OCI-LY7 (cell line): Measurements from ENCODE around the gene MBD3. TPM values are rescaled to one million over a fixed set of nuclear protein-coding genes. Genes with fewer than 3 reads are reported as not detected.
"Not testable (repeated sequence)": the region's sequence is repeated elsewhere in the genome, so short reads cannot be mapped to it uniquely, and the experiment has no call there.

Source experiments
- BruUV-seq: library from RNA; stranded (reverse); fragments of 400-500 nt; replicated peaks from 2 replicates; lab custom pipeline; 2021; lab: Mats Ljungman, UMichigan
- CTCF ChIA-PET: fragments of 300-600 bp; sonication (Branson Sonifier 250); formaldehyde crosslinking; loops from one replicate; lab custom pipeline; 2022; ENCODE audit warnings: antibody characterized with exemption; ENCODE audit not compliant: unreplicated experiment; lab: Charles Lee
- POLR2A ChIA-PET: fragments of 300-600 bp; sonication (Branson Sonifier 250); formaldehyde crosslinking; loops from one replicate; lab custom pipeline; 2022; ENCODE audit warnings: antibody characterized with exemption; lab: Charles Lee
- DNase-seq: peaks from one replicate; pipeline ENCODE4 v3.0.0-alpha.2; 2015; ENCODE audit warnings: low spot score
- H2AFZ ChIP-seq: fragments of 200-600 bp; sonication (generic), shearing (Covaris generic); 2 replicates; pipeline ENCODE4 v1.6.1; 2014; ENCODE audit warnings: mild to moderate bottlenecking, antibody characterized with exemption, low read length, moderate library complexity
- H3K27ac ChIP-seq: fragments of 200-600 bp; sonication (generic); 2 replicates; pipeline ENCODE4 v1.5.1; 2014; ENCODE audit warnings: mixed run types, low read depth, mild to moderate bottlenecking, moderate library complexity, low read length, inconsistent platforms; ENCODE audit not compliant: poor library complexity, severe bottlenecking
- H3K36me3 ChIP-seq: fragments of 200-600 bp; sonication (generic); 2 replicates; pipeline ENCODE4 v1.6.1; 2014; ENCODE audit warnings: mild to moderate bottlenecking, antibody characterized with exemption, low read length, moderate library complexity, mixed read lengths; ENCODE audit not compliant: insufficient read depth
- H3K4me1 ChIP-seq: fragments of 200-600 bp; sonication (generic); 2 replicates; pipeline ENCODE4 v1.5.1; 2014; ENCODE audit warnings: mild to moderate bottlenecking, low read length; ENCODE audit not compliant: insufficient read depth, poor library complexity, severe bottlenecking
- H3K4me2 ChIP-seq: fragments of 200-600 bp; sonication (generic); 2 replicates; pipeline ENCODE4 v1.6.1; 2014; ENCODE audit warnings: mild to moderate bottlenecking, low read length
- H3K4me3 ChIP-seq: fragments of 200-600 bp; sonication (generic); 2 replicates; pipeline ENCODE4 v1.5.1; 2014; ENCODE audit warnings: mild to moderate bottlenecking, low read depth, low read length; ENCODE audit not compliant: poor library complexity, severe bottlenecking
- H3K79me2 ChIP-seq: fragments of 200-600 bp; sonication (generic); 2 replicates; pipeline ENCODE4 v1.6.1; 2016; ENCODE audit warnings: low read depth, mild to moderate bottlenecking, low read length, moderate library complexity, mixed read lengths; ENCODE audit not compliant: insufficient read depth
- H3K9me2 ChIP-seq: fragments of 200-600 bp; sonication (generic); 2 replicates; pipeline ENCODE4 v1.6.1; 2016; ENCODE audit warnings: mild to moderate bottlenecking, low read length, mixed read lengths; ENCODE audit not compliant: insufficient read depth
- H3K9me3 ChIP-seq: fragments of 200-600 bp; sonication (generic); 2 replicates; pipeline ENCODE4 v1.6.1; 2014; ENCODE audit warnings: mild to moderate bottlenecking, mixed run types, low read length, mixed read lengths
- H4K20me1 ChIP-seq: fragments of 200-600 bp; sonication (generic); 2 replicates; pipeline ENCODE4 v1.6.1; 2014; ENCODE audit warnings: mild to moderate bottlenecking, antibody characterized with exemption, low read length, moderate library complexity, mixed read lengths; ENCODE audit not compliant: insufficient read depth
- CTCF ChIP-seq: fragments of 200-600 bp; sonication (generic); conservative IDR thresholded peaks from 2 replicates; pipeline ENCODE4 v1.5.1; 2014; ENCODE audit warnings: mild to moderate bottlenecking, antibody characterized with exemption, low read length, moderate library complexity, mixed read lengths
- EZH2phosphoT487 ChIP-seq: fragments of 200-600 bp; sonication (generic); IDR thresholded peaks from 2 replicates; pipeline ENCODE4 v1.6.1; 2018; ENCODE audit warnings: low read depth, borderline replicate concordance, mild to moderate bottlenecking, mixed run types, antibody characterized with exemption, low read length, moderate library complexity, mixed read lengths
- intact Hi-C: fragments of 100-400 bp; cut with micrococcal nuclease; formaldehyde crosslinking; loops from one replicate; pipeline ENCODE4 v1.10.0; 2022; ENCODE audit not compliant: unreplicated experiment
- total RNA-seq, 2 experiments: library from RNA; depleted of rRNA in 1 of 2; stranded (reverse); fragments of >200 nt in 1 of 2; shearing (Covaris generic) in 1 of 2; gene quantifications; 2 replicates each; pipeline ENCODE4 v1.2.3, GENCODE V29; 2014 to 2022

Gene MBD3
- total RNA-seq, 2 experiments from 2014 or later = 168 to 172 TPM

GRCh38 chr19:1533510-1534150 is 59.0 kb downstream of the MBD3 start:
- H3K4me3 ChIP-seq = no peak overlapping the region
- H3K36me3 ChIP-seq = no peaks in the 10 kb centered on the region
- DNase-seq = no peak
- H3K27ac ChIP-seq = no peak overlapping the region
- no peak for TF ChIP-seq CTCF
- no peak for TF ChIP-seq EZH2phosphoT487
- ChIA-PET POLR2A (no interaction called here), CTCF (interaction anchor here (0.6 kb wide), 1 partner anchor 60 kb away, joined by 4 read pairs; no protein-coding TSS in a partner anchor)
- no peaks in the 10 kb centered on the region for H3K9me3 ChIP-seq
- no peak overlapping the region for H3K4me2 ChIP-seq
- H3K9me2 ChIP-seq = no peaks in the 10 kb centered on the region
- no peaks in the 10 kb centered on the region for H3K4me1 ChIP-seq
- BruUV-seq = no TSS peak
- H3K79me2 ChIP-seq = no peaks in the 10 kb centered on the region
- intact Hi-C loops = no loop called here
- H4K20me1 ChIP-seq = no peaks in the 10 kb centered on the region
- H2AFZ ChIP-seq = no peak overlapping the region

DNA sequence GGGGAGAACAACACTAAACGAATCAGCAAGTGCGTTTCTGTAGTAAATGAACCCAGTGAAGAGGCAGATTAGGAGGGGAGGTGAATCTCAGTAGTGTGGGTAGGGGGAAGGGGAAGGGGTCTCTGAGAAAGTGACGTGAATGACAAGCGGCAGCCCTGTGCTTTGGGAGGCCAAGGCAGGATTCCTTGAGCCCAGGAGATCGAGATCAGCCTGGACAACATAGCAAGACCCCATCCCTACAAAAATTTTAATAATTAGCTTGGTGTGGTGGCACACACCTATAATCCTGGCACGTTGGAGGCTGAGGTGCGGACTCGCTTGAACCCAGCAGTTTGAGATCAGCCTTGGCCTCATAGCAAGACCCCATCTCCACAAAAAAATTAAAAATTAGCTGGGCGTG is 60.7 kb downstream of the MBD3 start:
- no peak overlapping the region for H2AFZ ChIP-seq
- ChIA-PET POLR2A (no interaction called here), CTCF (no interaction called here)
- H3K79me2 ChIP-seq = no peaks in the 10 kb centered on the region
- intact Hi-C loops = no loop called here
- BruUV-seq = no TSS peak
- no peaks in the 10 kb centered on the region for H3K9me2 ChIP-seq
- H4K20me1 ChIP-seq = no peaks in the 10 kb centered on the region
- no peaks in the 10 kb centered on the region for H3K9me3 ChIP-seq
- no peak overlapping the region for H3K4me2 ChIP-seq
- no peak overlapping the region for H3K27ac ChIP-seq
- DNase-seq = no peak
- no peak overlapping the region for H3K4me3 ChIP-seq
- no peaks in the 10 kb centered on the region for H3K36me3 ChIP-seq
- H3K4me1 ChIP-seq = no peaks in the 10 kb centered on the region
- TF ChIP-seq CTCF = no peak
- TF ChIP-seq EZH2phosphoT487 = no peak

- Histone ChIP-seq H3K79me2 (no peaks in the 10 kb centered on the region), H3K9me3 (no peaks in the 10 kb centered on the region), H2AFZ (no peak overlapping the region), H3K9me2 (no peaks in the 10 kb centered on the region), H3K36me3 (no peaks in the 10 kb centered on the region), H3K4me2 (no peak overlapping the region), H3K27ac (no peak overlapping the region), H4K20me1 (no peaks in the 10 kb centered on the region), H3K4me1 (no peaks in the 10 kb centered on the region), H3K4me3 (no peak overlapping the region)
- CTCF ChIA-PET = no interaction called here
- no TSS peak for BruUV-seq
- intact Hi-C loops = no loop called here
- POLR2A ChIA-PET = no interaction called here
- TF ChIP-seq EZH2phosphoT487 = no peak
- DNase-seq = no peak
Observed at GRCh38 chr19:1531587-1531986, 61.1 kb downstream of the MBD3 start.

- H3K9me3 ChIP-seq, H3K27ac ChIP-seq, H3K4me2 ChIP-seq, BruUV-seq, DNase-seq, H3K4me1 ChIP-seq, POLR2A ChIA-PET, H3K4me3 ChIP-seq, intact Hi-C loops, H4K20me1 ChIP-seq, H3K9me2 ChIP-seq, H3K79me2 ChIP-seq, CTCF ChIA-PET, H2AFZ ChIP-seq, H3K36me3 ChIP-seq: not testable (repeated sequence)
Observed at GRCh38 chr19:1530856-1531255, 61.8 kb downstream of the MBD3 start.
